Measurements from ENCODE around the gene CDK19. TPM values are rescaled to one million over a fixed set of nuclear protein-coding genes. Genes with fewer than 3 reads are reported as not detected.

Gene CDK19
- total RNA-seq, 6 donors from 2014 or later = 5.2 to 20.4 (median 12.4) TPM

DNA sequence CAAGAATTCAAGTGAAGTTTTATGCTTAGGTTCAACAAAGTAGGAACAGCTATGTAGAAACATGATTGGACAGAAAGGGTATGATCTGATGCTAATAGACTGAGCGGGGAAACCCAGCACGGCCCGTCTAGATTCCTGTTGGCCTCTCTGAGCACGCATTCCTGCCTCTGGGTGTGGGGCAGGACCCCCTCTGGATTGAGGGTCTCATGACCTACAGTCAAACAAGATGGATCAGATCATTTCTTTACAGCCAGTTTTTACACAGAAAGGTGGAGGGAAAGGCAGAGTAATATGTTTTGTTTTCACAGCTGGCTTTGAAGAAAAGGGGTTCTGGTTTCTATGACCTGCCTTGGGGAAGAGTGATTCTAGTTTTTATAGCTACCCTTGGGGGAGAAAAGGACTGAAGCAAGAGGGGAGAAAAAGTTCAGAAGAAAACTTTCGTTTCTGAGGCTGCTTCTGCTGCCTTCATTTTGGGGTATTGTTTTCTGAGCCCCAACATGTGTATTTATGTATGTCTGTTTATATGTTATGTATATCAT lies 239.3 kb downstream of the CDK19 start:
- no peaks in the 10 kb centered on the region for H3K9me3 ChIP-seq
- no peaks in the 10 kb centered on the region for H3K4me1 ChIP-seq
- no peak for DNase-seq
- no peak overlapping the region for H3K27ac ChIP-seq
- no peaks in the 10 kb centered on the region for H3K36me3 ChIP-seq
- H3K27me3 ChIP-seq = no peaks in the 10 kb centered on the region
- TF ChIP-seq, protein P1, sequence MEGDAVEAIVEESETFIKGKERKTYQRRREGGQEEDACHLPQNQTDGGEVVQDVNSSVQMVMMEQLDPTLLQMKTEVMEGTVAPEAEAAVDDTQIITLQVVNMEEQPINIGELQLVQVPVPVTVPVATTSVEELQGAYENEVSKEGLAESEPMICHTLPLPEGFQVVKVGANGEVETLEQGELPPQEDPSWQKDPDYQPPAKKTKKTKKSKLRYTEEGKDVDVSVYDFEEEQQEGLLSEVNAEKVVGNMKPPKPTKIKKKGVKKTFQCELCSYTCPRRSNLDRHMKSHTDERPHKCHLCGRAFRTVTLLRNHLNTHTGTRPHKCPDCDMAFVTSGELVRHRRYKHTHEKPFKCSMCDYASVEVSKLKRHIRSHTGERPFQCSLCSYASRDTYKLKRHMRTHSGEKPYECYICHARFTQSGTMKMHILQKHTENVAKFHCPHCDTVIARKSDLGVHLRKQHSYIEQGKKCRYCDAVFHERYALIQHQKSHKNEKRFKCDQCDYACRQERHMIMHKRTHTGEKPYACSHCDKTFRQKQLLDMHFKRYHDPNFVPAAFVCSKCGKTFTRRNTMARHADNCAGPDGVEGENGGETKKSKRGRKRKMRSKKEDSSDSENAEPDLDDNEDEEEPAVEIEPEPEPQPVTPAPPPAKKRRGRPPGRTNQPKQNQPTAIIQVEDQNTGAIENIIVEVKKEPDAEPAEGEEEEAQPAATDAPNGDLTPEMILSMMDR (IDR thresholded peaks at IDR 0.05) = no peak
- TF ChIP-seq POLR2AphosphoS5 (IDR thresholded peaks at IDR 0.05) = no peak
- no peak for TF ChIP-seq POLR2A (IDR thresholded peaks at IDR 0.05)
- no peak for TF ChIP-seq EP300 (IDR thresholded peaks at IDR 0.05)
- ATAC-seq (ENCODE audit: low FRiP score in 2 of 2) = no peak
- H3K4me3 ChIP-seq = no peak overlapping the region
- 70 to 74% methylated on average over 5 of the region's 5 CpGs for WGBS, 2 donors

DNA sequence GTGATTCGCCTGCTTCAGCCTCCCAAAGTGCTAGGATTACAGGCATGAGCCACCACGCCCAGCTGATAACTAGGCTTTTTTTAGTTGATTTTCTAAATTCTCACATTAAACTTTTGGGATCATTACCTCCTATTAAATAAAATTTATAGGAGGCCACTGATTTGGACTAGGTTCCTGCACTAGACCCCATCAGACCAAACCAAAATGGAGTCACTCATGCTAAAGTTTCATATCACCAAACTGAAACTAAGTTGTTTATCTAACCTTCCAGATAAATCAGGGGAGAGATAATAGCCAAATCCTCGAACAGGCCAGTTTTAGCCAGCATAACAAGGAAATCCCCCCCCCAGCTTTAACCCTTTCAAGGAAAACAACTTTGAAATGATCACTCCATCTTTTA lies 240.5 kb downstream of the CDK19 start:
- H3K36me3 ChIP-seq = no peaks in the 10 kb centered on the region
- H3K27me3 ChIP-seq = no peaks in the 10 kb centered on the region
- no peak overlapping the region for H3K27ac ChIP-seq
- ATAC-seq (ENCODE audit: low FRiP score in 2 of 2) (no peak), DNase-seq (no peak)
- no peak overlapping the region for H3K4me3 ChIP-seq
- WGBS, 2 donors = 70 to 73% methylated on average over 3 of the region's 3 CpGs
- H3K9me3 ChIP-seq = no peaks in the 10 kb centered on the region
- TF ChIP-seq, protein P1 (IDR thresholded peaks at IDR 0.05) = no peak
- TF ChIP-seq POLR2AphosphoS5 (IDR thresholded peaks at IDR 0.05) = no peak
- TF ChIP-seq EP300 (IDR thresholded peaks at IDR 0.05) = no peak
- no peak for TF ChIP-seq POLR2A (IDR thresholded peaks at IDR 0.05)
- no peaks in the 10 kb centered on the region for H3K4me1 ChIP-seq

DNA sequence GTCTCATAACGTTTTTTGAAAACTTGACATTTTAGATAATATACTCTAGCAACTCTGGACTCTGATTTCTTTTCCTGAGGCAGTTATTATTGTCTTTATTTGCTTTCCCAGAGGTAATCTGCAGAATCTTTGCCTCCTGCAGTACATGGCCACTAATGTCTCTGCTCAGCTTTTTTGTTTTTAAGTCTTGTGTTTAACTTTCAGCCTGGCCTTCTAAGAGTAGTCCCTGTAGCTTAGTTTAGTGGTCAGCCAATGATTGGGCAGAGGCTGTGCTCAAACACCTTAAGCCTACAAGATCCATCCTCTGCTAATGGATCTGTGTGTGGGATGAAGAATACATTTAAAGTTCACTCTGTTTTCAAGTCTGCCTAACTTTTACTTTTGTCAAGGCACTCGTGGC lies 241.7 kb downstream of the CDK19 start:
- H3K4me1 ChIP-seq = no peaks in the 10 kb centered on the region
- DNase-seq (no peak), ATAC-seq (ENCODE audit: low FRiP score in 2 of 2) (no peak)
- H3K9me3 ChIP-seq = no peaks in the 10 kb centered on the region
- 57 to 60% methylated on average over 2 of the region's 2 CpGs for WGBS, 2 donors
- TF ChIP-seq POLR2AphosphoS5 (IDR thresholded peaks at IDR 0.05) (no peak), EP300 (IDR thresholded peaks at IDR 0.05) (no peak), POLR2A (IDR thresholded peaks at IDR 0.05) (no peak)
- TF ChIP-seq, protein P1 (IDR thresholded peaks at IDR 0.05) = no peak
- H3K4me3 ChIP-seq = no peak overlapping the region
- H3K36me3 ChIP-seq = no peaks in the 10 kb centered on the region
- H3K27ac ChIP-seq = no peak overlapping the region
- H3K27me3 ChIP-seq = no peaks in the 10 kb centered on the region

DNA sequence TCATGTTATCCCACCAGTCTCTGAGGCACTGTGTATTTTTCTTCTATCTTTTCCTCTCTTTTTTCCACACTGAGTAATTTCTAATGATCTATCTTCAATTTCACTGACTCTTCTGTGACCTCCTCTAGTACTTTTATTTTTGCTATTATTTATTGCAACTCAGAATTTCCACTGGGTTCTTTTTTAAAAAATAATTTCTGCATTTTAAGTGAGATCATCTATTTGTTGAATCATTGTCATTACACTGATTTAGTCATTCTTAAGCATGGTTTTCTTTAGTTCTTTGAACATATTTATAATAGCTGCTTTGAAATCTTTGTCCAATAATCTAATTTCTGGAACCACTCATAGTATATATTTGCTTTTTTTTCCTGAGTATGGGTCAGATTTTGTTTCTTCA lies 242.1 kb downstream of the CDK19 start:
- TF ChIP-seq, protein P1 (IDR thresholded peaks at IDR 0.05) = no peak
- TF ChIP-seq EP300 (IDR thresholded peaks at IDR 0.05) (no peak), POLR2A (IDR thresholded peaks at IDR 0.05) (no peak), POLR2AphosphoS5 (IDR thresholded peaks at IDR 0.05) (no peak)
- no peak for DNase-seq
- H3K4me3 ChIP-seq = no peak overlapping the region
- no peaks in the 10 kb centered on the region for H3K9me3 ChIP-seq
- no peaks in the 10 kb centered on the region for H3K36me3 ChIP-seq
- no peaks in the 10 kb centered on the region for H3K27me3 ChIP-seq
- H3K4me1 ChIP-seq = no peaks in the 10 kb centered on the region
- no peak for ATAC-seq (ENCODE audit: low FRiP score in 2 of 2)
- no peak overlapping the region for H3K27ac ChIP-seq

DNA sequence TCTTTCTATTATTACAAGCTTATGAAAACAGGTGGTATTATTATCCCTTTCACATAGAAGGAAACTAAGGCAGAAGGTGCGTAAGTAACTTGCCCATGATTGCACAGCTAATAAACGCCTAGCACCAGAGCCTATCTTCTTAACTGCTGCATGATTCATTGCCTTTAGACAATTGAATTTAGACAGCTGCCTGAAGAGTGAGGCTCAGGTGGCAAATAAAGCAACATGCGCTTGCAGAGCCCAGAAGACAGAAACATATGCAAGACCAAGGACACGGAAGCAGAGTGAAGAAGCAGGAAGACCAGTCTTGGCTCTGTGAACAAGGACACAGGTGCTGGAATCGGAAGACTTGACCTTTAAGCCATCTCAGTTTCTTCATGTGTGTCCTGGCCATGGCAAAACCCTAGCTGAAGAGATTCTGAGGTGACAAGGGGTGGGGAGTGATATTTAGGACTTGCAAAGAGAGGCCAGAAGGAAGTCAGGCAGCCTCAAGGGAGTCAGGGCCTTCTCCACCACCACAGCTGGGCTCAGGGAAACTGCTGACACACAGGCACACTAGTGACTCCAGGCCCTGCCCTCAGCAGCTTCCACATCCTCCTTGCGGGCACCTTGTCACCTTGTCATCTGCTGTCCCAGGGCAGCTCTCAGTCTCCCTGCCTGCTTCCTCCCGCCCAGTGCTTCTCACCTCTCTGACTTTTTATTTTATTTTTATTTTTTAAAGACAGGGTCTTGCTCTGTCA lies 247.1 kb downstream of the CDK19 start:
- Histone ChIP-seq H3K36me3 (no peaks in the 10 kb centered on the region), H3K9me3 (no peaks in the 10 kb centered on the region), H3K4me3 (no peak overlapping the region), H3K4me1 (no peaks in the 10 kb centered on the region), H3K27ac (no peak overlapping the region), H3K27me3 (no peaks in the 10 kb centered on the region)
- DNase-seq (no peak), ATAC-seq (ENCODE audit: low FRiP score in 2 of 2) (no peak)
- TF ChIP-seq POLR2A (IDR thresholded peaks at IDR 0.05) = no peak
- no peak for TF ChIP-seq POLR2AphosphoS5 (IDR thresholded peaks at IDR 0.05)
- TF ChIP-seq, protein P1 (IDR thresholded peaks at IDR 0.05) = no peak
- WGBS, 2 donors = 81 to 92% methylated on average over 7 of the region's 7 CpGs

Data from upper lobe of left lung (tissue), 6 donors.